Liver (tissue), 9 donors: ENCODE measurements around the gene UNKL. TPM values are rescaled to one million over a fixed set of nuclear protein-coding genes. Genes with fewer than 3 reads are reported as not detected.

Experiments
- DNase-seq: peaks from one replicate; pipeline ENCODE4 v3.0.0-alpha.2; 2017; ENCODE audit warnings: low spot score
- H3K27ac ChIP-seq, 2 donors: one replicate each; pipeline ENCODE4 v1.7.0; 2013; ENCODE audit warnings: inconsistent platforms in 2 of 2, low read length in 2 of 2, control low read depth in 1 of 2, low read depth in 1 of 2, mild to moderate bottlenecking in 1 of 2
- H3K27me3 ChIP-seq, 4 donors: one replicate each; pipeline versions ENCODE4 v1.6.1 to v1.7.0; 2013; ENCODE audit warnings: low read length in 3 of 4, inconsistent platforms in 1 of 4, mild to moderate bottlenecking in 1 of 4, moderate library complexity in 1 of 4; ENCODE audit not compliant: control insufficient read depth in 4 of 4, insufficient read depth in 4 of 4
- H3K36me3 ChIP-seq, 4 donors: one replicate each; pipeline versions ENCODE4 v1.6.1 to v1.7.0; 2013; ENCODE audit warnings: low read length in 3 of 4, mild to moderate bottlenecking in 3 of 4, low read depth in 1 of 4, moderate library complexity in 1 of 4; ENCODE audit not compliant: control insufficient read depth in 4 of 4, insufficient read depth in 3 of 4
- H3K4me1 ChIP-seq, 4 donors: one replicate each; pipeline versions ENCODE4 v1.6.1 to v1.7.0; 2013; ENCODE audit warnings: low read length in 3 of 4, mild to moderate bottlenecking in 3 of 4, moderate library complexity in 1 of 4; ENCODE audit not compliant: control insufficient read depth in 4 of 4, insufficient read depth in 4 of 4
- H3K4me3 ChIP-seq, 3 donors: one replicate each; pipeline versions ENCODE4 v1.6.1 to v1.7.0; 2013; ENCODE audit warnings: low read length in 3 of 3, control low read depth in 1 of 3, low read depth in 1 of 3, mild to moderate bottlenecking in 1 of 3
- H3K9ac ChIP-seq, 2 donors: one replicate each; pipeline ENCODE4 v1.7.0; 2013; ENCODE audit warnings: low read length in 2 of 2, mild to moderate bottlenecking in 2 of 2, moderate library complexity in 2 of 2, control low read depth in 1 of 2, low read depth in 1 of 2
- H3K9me3 ChIP-seq, 4 donors: one replicate each; pipeline versions ENCODE4 v1.6.1 to v1.7.0; 2013; ENCODE audit warnings: low read length in 3 of 4; ENCODE audit not compliant: control insufficient read depth in 4 of 4
- EGR1 ChIP-seq, 2 donors: IDR thresholded peaks; 2 replicates each; pipeline ENCODE4 v1.6.1; 2016 to 2018; ENCODE audit warnings: antibody characterized with exemption in 2 of 2, low read depth in 2 of 2
- FOXA1 ChIP-seq: IDR thresholded peaks from 2 replicates; pipeline ENCODE4 v1.6.1; 2016; ENCODE audit warnings: antibody characterized with exemption
- FOXA2 ChIP-seq: IDR thresholded peaks from 2 replicates; pipeline ENCODE4 v1.6.1; 2016; ENCODE audit warnings: antibody characterized with exemption
- HNF4A ChIP-seq, 2 donors: conservative IDR thresholded peaks; 2 replicates each; pipeline ENCODE4 v1.6.1; 2016; ENCODE audit warnings: antibody characterized with exemption in 2 of 2, mild to moderate bottlenecking in 2 of 2
- HNF4G ChIP-seq: IDR thresholded peaks from 2 replicates; pipeline ENCODE4 v1.6.1; 2016; ENCODE audit warnings: antibody characterized with exemption
- NR2F2 ChIP-seq: IDR thresholded peaks from 2 replicates; pipeline ENCODE4 v1.6.1; 2016; ENCODE audit warnings: antibody characterized with exemption
- RAD21 ChIP-seq, 2 donors: IDR thresholded peaks; 2 replicates each; pipeline ENCODE4 v1.6.1; 2016; ENCODE audit warnings: antibody characterized with exemption in 2 of 2, mild to moderate bottlenecking in 2 of 2
- SP1 ChIP-seq: IDR thresholded peaks from 2 replicates; pipeline ENCODE4 v1.6.1; 2018; ENCODE audit warnings: antibody characterized with exemption, mild to moderate bottlenecking
- TAF1 ChIP-seq: conservative IDR thresholded peaks from 2 replicates; pipeline ENCODE4 v1.6.1; 2016; ENCODE audit warnings: antibody characterized with exemption, mild to moderate bottlenecking
- WGBS: extraction: QIAGEN DNeasy Blood & Tissue Kit; methylation state at CpG from one replicate; pipeline ENCODE4 v1.1.7; 2013; 5-methylcytosine and 5-hydroxymethylcytosine counted together
- polyA plus RNA-seq, 2 donors: library from polyadenylated mRNA; stranded (reverse) in 1 of 2; unstranded in 1 of 2; fragments of 200-250 nt in 1 of 2; fragments of >200 nt in 1 of 2; fragmentation: Nextera tagmentation in 1 of 2; extraction: Ambion mirVana in 1 of 2; gene quantifications; one replicate each; pipeline versions ENCODE4 v1.2.1 to v1.2.3, GENCODE V29; 2013 to 2015
- total RNA-seq, 2 donors: library from RNA; depleted of rRNA; stranded (reverse); fragments of >200 nt; gene quantifications; one replicate each; pipeline ENCODE4 v1.2.3, GENCODE V29; 2014
- TF ChIP-seq, protein P1 (sequence below): fragments of 150-350 bp; IDR thresholded peaks from 2 replicates; pipeline ENCODE4 v1.5.1; 2017; ENCODE audit warnings: improper control_type of control experiment, low read depth, low read length; ENCODE audit not compliant: missing input control
- TF ChIP-seq, protein P2 (sequence below): IDR thresholded peaks from 2 replicates; pipeline ENCODE4 v1.6.1; 2016; ENCODE audit warnings: antibody characterized with exemption
- TF ChIP-seq, protein P3 (sequence below): IDR thresholded peaks from 2 replicates; pipeline ENCODE4 v1.6.1; 2016; ENCODE audit warnings: antibody characterized with exemption, mild to moderate bottlenecking
- TF ChIP-seq, protein P4 (sequence below): IDR thresholded peaks from 2 replicates; pipeline ENCODE4 v1.6.1; 2016; ENCODE audit warnings: antibody characterized with exemption
- donor health status: healthy.
- donor health status: healthy.
- donor health status: healthy.
- donor health status: healthy.
- donor health status: healthy.

UNKL gene
- total and polyA plus RNA-seq, 4 donors, result 3.5 to 14.7 (median 6.6) TPM

DNA sequence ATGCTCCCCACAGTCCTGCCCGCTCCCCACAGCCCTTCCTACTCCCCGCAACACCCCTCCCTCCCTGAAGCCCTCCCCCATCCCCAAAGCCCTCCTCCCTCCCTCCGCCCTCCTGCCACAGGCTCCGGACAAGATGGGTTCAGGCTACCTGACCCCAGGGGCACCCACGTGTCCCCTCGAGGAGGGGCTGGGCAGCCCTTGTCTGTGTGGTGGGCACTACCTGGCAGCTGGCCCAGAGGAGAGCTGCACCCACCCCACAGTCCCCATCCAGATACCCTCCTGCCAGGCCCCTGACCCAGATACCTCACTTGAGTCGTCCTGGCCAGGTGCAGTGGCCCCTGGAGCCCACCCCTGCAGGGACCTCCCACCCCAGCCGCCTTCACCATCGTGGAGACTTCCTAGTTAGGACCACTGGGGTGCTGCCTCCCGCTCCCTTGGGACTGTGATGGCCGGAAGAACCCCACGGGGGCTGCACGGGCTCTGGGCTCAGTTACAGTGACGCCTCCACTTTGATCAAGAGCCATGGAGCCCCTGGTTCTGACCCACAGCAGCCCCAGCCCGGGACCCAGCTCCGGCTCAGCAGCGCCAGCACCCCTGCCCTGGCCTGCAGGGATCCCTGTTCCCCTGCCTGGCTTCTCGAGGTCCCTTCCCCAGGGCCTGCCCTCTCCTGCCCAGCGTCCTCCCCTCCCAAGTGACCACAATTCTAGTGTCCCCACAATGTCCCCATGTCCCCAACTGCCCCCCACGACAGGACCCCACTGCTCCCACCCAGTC lies 17.2 kb upstream of the UNKL start:
- Histone ChIP-seq H3K27ac (no peak overlapping the region), H3K4me3 (no peak overlapping the region), H3K4me1 (peaks cover 5 to 14% (median 9%) of the 10 kb centered on the region in 4 donors), H3K27me3 (no peaks in the 10 kb centered on the region), H3K36me3 (no peaks in the 10 kb centered on the region), H3K9ac (no peak overlapping the region), H3K9me3 (no peaks in the 10 kb centered on the region)
- 85% methylated on average over 20 of the region's 20 CpGs for WGBS
- DNase-seq, result no peak
- TF ChIP-seq, protein P1, sequence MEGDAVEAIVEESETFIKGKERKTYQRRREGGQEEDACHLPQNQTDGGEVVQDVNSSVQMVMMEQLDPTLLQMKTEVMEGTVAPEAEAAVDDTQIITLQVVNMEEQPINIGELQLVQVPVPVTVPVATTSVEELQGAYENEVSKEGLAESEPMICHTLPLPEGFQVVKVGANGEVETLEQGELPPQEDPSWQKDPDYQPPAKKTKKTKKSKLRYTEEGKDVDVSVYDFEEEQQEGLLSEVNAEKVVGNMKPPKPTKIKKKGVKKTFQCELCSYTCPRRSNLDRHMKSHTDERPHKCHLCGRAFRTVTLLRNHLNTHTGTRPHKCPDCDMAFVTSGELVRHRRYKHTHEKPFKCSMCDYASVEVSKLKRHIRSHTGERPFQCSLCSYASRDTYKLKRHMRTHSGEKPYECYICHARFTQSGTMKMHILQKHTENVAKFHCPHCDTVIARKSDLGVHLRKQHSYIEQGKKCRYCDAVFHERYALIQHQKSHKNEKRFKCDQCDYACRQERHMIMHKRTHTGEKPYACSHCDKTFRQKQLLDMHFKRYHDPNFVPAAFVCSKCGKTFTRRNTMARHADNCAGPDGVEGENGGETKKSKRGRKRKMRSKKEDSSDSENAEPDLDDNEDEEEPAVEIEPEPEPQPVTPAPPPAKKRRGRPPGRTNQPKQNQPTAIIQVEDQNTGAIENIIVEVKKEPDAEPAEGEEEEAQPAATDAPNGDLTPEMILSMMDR, result no peak
- TF ChIP-seq TAF1, result no peak

DNA sequence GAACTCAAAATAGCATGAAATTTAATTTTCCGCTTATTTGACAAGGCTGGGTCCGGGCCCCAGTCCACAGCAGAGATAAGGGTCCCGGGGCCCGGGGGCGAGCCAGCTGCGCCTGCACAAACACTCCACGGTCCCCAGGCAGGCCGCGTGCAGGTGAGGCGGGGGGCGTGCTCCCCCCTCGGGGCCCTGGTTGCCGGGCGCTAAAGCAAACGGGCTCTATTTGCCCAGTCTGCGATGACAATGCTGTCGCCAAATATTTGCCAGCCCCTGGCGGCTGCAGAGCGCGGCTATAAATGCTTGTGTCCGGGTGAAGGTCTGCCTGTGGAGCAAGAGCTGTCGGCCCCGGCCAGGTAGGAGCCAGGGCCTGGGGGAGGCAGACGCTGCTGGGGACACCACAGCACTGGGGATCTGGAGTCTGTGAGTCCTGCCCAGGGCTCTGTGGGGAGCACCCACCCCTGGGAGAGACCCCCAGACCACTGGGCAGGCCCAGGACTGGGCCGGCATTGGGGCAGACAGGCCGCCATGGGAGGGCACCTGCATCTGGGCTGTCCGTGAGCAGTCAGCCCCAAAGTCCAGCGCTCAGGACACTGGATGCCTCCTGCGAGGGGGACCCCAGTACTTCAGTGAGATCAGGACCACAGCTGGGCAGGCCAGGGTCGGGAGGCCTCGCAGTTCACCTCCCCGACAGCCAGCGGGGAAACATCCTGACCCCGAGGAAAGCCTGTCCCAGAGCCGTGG lies 16.4 kb upstream of the UNKL start, which contains the start of gene PERCC1:
Gene PERCC1, plus strand, starts transcription at position 320 of the 738 bp plus-strand sequence. CDS start 1,516 bp downstream, outside the sequence.
- TF ChIP-seq, protein P2, sequence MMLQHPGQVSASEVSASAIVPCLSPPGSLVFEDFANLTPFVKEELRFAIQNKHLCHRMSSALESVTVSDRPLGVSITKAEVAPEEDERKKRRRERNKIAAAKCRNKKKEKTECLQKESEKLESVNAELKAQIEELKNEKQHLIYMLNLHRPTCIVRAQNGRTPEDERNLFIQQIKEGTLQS, result no peak
- TF ChIP-seq FOXA2 (no peak), SP1 (peak; percentile 23), HNF4G (no peak), RAD21 (IDR thresholded peaks at IDR 0.05) (peak in 1 of 2 donors; percentile 65), NR2F2 (no peak), EGR1 (IDR thresholded peaks at IDR 0.05; ENCODE audit: low read depth in 2 of 2) (no peak), FOXA1 (no peak), HNF4A (conservative IDR thresholded peaks at IDR 0.05) (peak in 1 of 2 donors; percentile 15)
- TF ChIP-seq, protein P1, result peak; percentile 44
- TF ChIP-seq, protein P3, sequence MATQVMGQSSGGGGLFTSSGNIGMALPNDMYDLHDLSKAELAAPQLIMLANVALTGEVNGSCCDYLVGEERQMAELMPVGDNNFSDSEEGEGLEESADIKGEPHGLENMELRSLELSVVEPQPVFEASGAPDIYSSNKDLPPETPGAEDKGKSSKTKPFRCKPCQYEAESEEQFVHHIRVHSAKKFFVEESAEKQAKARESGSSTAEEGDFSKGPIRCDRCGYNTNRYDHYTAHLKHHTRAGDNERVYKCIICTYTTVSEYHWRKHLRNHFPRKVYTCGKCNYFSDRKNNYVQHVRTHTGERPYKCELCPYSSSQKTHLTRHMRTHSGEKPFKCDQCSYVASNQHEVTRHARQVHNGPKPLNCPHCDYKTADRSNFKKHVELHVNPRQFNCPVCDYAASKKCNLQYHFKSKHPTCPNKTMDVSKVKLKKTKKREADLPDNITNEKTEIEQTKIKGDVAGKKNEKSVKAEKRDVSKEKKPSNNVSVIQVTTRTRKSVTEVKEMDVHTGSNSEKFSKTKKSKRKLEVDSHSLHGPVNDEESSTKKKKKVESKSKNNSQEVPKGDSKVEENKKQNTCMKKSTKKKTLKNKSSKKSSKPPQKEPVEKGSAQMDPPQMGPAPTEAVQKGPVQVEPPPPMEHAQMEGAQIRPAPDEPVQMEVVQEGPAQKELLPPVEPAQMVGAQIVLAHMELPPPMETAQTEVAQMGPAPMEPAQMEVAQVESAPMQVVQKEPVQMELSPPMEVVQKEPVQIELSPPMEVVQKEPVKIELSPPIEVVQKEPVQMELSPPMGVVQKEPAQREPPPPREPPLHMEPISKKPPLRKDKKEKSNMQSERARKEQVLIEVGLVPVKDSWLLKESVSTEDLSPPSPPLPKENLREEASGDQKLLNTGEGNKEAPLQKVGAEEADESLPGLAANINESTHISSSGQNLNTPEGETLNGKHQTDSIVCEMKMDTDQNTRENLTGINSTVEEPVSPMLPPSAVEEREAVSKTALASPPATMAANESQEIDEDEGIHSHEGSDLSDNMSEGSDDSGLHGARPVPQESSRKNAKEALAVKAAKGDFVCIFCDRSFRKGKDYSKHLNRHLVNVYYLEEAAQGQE, result no peak
- TF ChIP-seq, protein P4, sequence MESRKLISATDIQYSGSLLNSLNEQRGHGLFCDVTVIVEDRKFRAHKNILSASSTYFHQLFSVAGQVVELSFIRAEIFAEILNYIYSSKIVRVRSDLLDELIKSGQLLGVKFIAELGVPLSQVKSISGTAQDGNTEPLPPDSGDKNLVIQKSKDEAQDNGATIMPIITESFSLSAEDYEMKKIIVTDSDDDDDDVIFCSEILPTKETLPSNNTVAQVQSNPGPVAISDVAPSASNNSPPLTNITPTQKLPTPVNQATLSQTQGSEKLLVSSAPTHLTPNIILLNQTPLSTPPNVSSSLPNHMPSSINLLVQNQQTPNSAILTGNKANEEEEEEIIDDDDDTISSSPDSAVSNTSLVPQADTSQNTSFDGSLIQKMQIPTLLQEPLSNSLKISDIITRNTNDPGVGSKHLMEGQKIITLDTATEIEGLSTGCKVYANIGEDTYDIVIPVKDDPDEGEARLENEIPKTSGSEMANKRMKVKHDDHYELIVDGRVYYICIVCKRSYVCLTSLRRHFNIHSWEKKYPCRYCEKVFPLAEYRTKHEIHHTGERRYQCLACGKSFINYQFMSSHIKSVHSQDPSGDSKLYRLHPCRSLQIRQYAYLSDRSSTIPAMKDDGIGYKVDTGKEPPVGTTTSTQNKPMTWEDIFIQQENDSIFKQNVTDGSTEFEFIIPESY, result no peak
- Histone ChIP-seq H3K27ac (no peak within 1 kb of the TSS), H3K27me3 (no peaks in the 10 kb centered on the region), H3K4me3 (no peak within 1 kb of the TSS), H3K9me3 (no peaks in the 10 kb centered on the region), H3K4me1 (peaks cover 5 to 14% (median 9%) of the 10 kb centered on the region in 4 donors), H3K36me3 (no peaks in the 10 kb centered on the region), H3K9ac (no peak within 1 kb of the TSS)
- 32% methylated on average over 35 of the region's 35 CpGs for WGBS
- peak; percentile 70 for DNase-seq
